Ovary (tissue), 3 donors: ENCODE results near the gene SCAMP2.

Experiments used
- CTCF ChIP-seq, 3 donors: fragments of 450-650 bp in 2 of 3; fragments of 200-600 bp in 1 of 3; IDR thresholded peaks; one replicate each; pipeline versions ENCODE4 v1.5.1 to v1.8.0; 2016 to 2022; ENCODE audit warnings: antibody characterized with exemption in 3 of 3, mild to moderate bottlenecking in 1 of 3
- EP300 ChIP-seq: sonication (generic); formaldehyde crosslinking; IDR thresholded peaks from one replicate; pipeline ENCODE4 v1.6.1; 2017; ENCODE audit warnings: antibody characterized with exemption
- POLR2A ChIP-seq: fragments of 450-650 bp; IDR thresholded peaks from one replicate; pipeline ENCODE4 v1.6.1; 2017; ENCODE audit warnings: antibody characterized with exemption, mild to moderate bottlenecking, moderate library complexity
- donor health status: DM: no; HTN: no; CAD: no.

GRCh38 chr15:74889883-74890664 is 16.9 kb upstream of the SCAMP2 start, which contains the start of gene MPI:
- TF ChIP-seq CTCF (IDR thresholded peaks at IDR 0.05) (peak in 1 of 3 donors; percentile 32), POLR2A (peak; percentile 57), EP300 (no peak)
